ENCODE data around the gene NBL1.

The NBL1 gene

GRCh38 chr1:19640363-19641316 is 3.5 kb upstream of the NBL1 start:
- DNase-seq (ENCODE audit: low read depth, low spot score), result peak; percentile 28

GRCh38 chr1:19643121-19643520 is 990 bp upstream of the NBL1 start:
- Histone ChIP-seq H3K9me3 (ENCODE audit: insufficient read depth, low read length) (no peaks in the 10 kb centered on the region), H3K4me1 (ENCODE audit: insufficient read depth, insufficient read length) (peaks cover 6% of the 10 kb centered on the region), H3K27me3 (ENCODE audit: insufficient read depth, insufficient read length) (peaks cover 36% of the 10 kb centered on the region), H3K36me3 (ENCODE audit: insufficient read depth, insufficient read length, low read length) (no peaks in the 10 kb centered on the region), H3K4me3 (ENCODE audit: insufficient read length, low read depth) (no peak overlapping the region), H3K9ac (ENCODE audit: insufficient read length, low read depth) (no peak overlapping the region)
- TF ChIP-seq SUZ12 (IDR thresholded peaks at IDR 0.05; ENCODE audit: extremely low read depth, insufficient read depth, insufficient read length) (no peak), YY1 (IDR thresholded peaks at IDR 0.05; ENCODE audit: insufficient read depth, insufficient read length) (no peak), ZNF274 (IDR thresholded peaks at IDR 0.05; ENCODE audit: low read depth, low read length) (no peak)
- DNase-seq (ENCODE audit: low read depth, low spot score), result no peak

More at GRCh38 chr1:19640363-19641316, 3.5 kb upstream of the NBL1 start:
- peaks cover 6% of the 10 kb centered on the region for H3K4me1 ChIP-seq (ENCODE audit: insufficient read depth, insufficient read length)
- H3K36me3 ChIP-seq (ENCODE audit: insufficient read depth, insufficient read length, low read length), result no peaks in the 10 kb centered on the region
- H3K9ac ChIP-seq (ENCODE audit: insufficient read length, low read depth), result no peak overlapping the region
- H3K27me3 ChIP-seq (ENCODE audit: insufficient read depth, insufficient read length), result peaks cover 33% of the 10 kb centered on the region
- TF ChIP-seq ZNF274 (IDR thresholded peaks at IDR 0.05; ENCODE audit: low read depth, low read length) (no peak), YY1 (IDR thresholded peaks at IDR 0.05; ENCODE audit: insufficient read depth, insufficient read length) (no peak), SUZ12 (IDR thresholded peaks at IDR 0.05; ENCODE audit: extremely low read depth, insufficient read depth, insufficient read length) (no peak)
- H3K4me3 ChIP-seq (ENCODE audit: insufficient read length, low read depth), result no peak overlapping the region
- H3K9me3 ChIP-seq (ENCODE audit: insufficient read depth, low read length), result no peaks in the 10 kb centered on the region

- no peaks in the 10 kb centered on the region for H3K9me3 ChIP-seq (ENCODE audit: insufficient read depth, low read length)
- H3K36me3 ChIP-seq (ENCODE audit: insufficient read depth, insufficient read length, low read length), result no peaks in the 10 kb centered on the region
- peak overlapping the region; percentile 70 for H3K4me3 ChIP-seq (ENCODE audit: insufficient read length, low read depth)
- DNase-seq (ENCODE audit: low read depth, low spot score), result no peak
- peaks cover 6% of the 10 kb centered on the region for H3K4me1 ChIP-seq (ENCODE audit: insufficient read depth, insufficient read length)
- no peak for TF ChIP-seq YY1 (IDR thresholded peaks at IDR 0.05; ENCODE audit: insufficient read depth, insufficient read length)
- peaks cover 36% of the 10 kb centered on the region for H3K27me3 ChIP-seq (ENCODE audit: insufficient read depth, insufficient read length)
- H3K9ac ChIP-seq (ENCODE audit: insufficient read length, low read depth), result peak overlapping the region; percentile 77
These were observed 227 bp downstream of the NBL1 start for GRCh38 chr1:19644395-19644680.

- TF ChIP-seq YY1 (IDR thresholded peaks at IDR 0.05; ENCODE audit: insufficient read depth, insufficient read length), result no peak
- no peak for TF ChIP-seq SUZ12 (IDR thresholded peaks at IDR 0.05; ENCODE audit: extremely low read depth, insufficient read depth, insufficient read length)
- no peak for TF ChIP-seq ZNF274 (IDR thresholded peaks at IDR 0.05; ENCODE audit: low read depth, low read length)
- DNase-seq (ENCODE audit: low read depth, low spot score), result no peak
- Histone ChIP-seq H3K36me3 (ENCODE audit: insufficient read depth, insufficient read length, low read length) (no peaks in the 10 kb centered on the region), H3K9me3 (ENCODE audit: insufficient read depth, low read length) (no peaks in the 10 kb centered on the region), H3K4me3 (ENCODE audit: insufficient read length, low read depth) (peak overlapping the region; percentile 70), H3K9ac (ENCODE audit: insufficient read length, low read depth) (peak overlapping the region; percentile 77), H3K4me1 (ENCODE audit: insufficient read depth, insufficient read length) (peaks cover 6% of the 10 kb centered on the region), H3K27me3 (ENCODE audit: insufficient read depth, insufficient read length) (peaks cover 36% of the 10 kb centered on the region)
These were observed 735 bp downstream of the NBL1 start for GRCh38 chr1:19644681-19645410.

- Histone ChIP-seq H3K9ac (ENCODE audit: insufficient read length, low read depth) (peak overlapping the region; percentile 77), H3K9me3 (ENCODE audit: insufficient read depth, low read length) (no peaks in the 10 kb centered on the region), H3K36me3 (ENCODE audit: insufficient read depth, insufficient read length, low read length) (no peaks in the 10 kb centered on the region), H3K4me3 (ENCODE audit: insufficient read length, low read depth) (peak overlapping the region; percentile 70), H3K27me3 (ENCODE audit: insufficient read depth, insufficient read length) (peaks cover 36% of the 10 kb centered on the region), H3K4me1 (ENCODE audit: insufficient read depth, insufficient read length) (peaks cover 8% of the 10 kb centered on the region)
- no peak for TF ChIP-seq ZNF274 (IDR thresholded peaks at IDR 0.05; ENCODE audit: low read depth, low read length)
- no peak for TF ChIP-seq YY1 (IDR thresholded peaks at IDR 0.05; ENCODE audit: insufficient read depth, insufficient read length)
- no peak for TF ChIP-seq SUZ12 (IDR thresholded peaks at IDR 0.05; ENCODE audit: extremely low read depth, insufficient read depth, insufficient read length)
- DNase-seq (ENCODE audit: low read depth, low spot score), result no peak
These were observed 1.5 kb downstream of the NBL1 start for GRCh38 chr1:19645411-19646251.

- DNase-seq (ENCODE audit: low read depth, low spot score), result no peak
- TF ChIP-seq SUZ12 (IDR thresholded peaks at IDR 0.05; ENCODE audit: extremely low read depth, insufficient read depth, insufficient read length) (no peak), ZNF274 (IDR thresholded peaks at IDR 0.05; ENCODE audit: low read depth, low read length) (no peak), YY1 (IDR thresholded peaks at IDR 0.05; ENCODE audit: insufficient read depth, insufficient read length) (no peak)
These were observed 2.5 kb downstream of the NBL1 start for GRCh38 chr1:19646377-19647319.

More at GRCh38 chr1:19646377-19647319, 2.5 kb downstream of the NBL1 start:
- peaks cover 6% of the 10 kb centered on the region for H3K4me1 ChIP-seq (ENCODE audit: insufficient read depth, insufficient read length)
- no peaks in the 10 kb centered on the region for H3K36me3 ChIP-seq (ENCODE audit: insufficient read depth, insufficient read length, low read length)
- no peak overlapping the region for H3K4me3 ChIP-seq (ENCODE audit: insufficient read length, low read depth)
- H3K9me3 ChIP-seq (ENCODE audit: insufficient read depth, low read length), result no peaks in the 10 kb centered on the region
- H3K27me3 ChIP-seq (ENCODE audit: insufficient read depth, insufficient read length), result peaks cover 32% of the 10 kb centered on the region
- H3K9ac ChIP-seq (ENCODE audit: insufficient read length, low read depth), result no peak overlapping the region

All from NT2/D1 (cell line).